Measurements from ENCODE around the gene DVL1. TPM values are rescaled to one million over a fixed set of nuclear protein-coding genes. Genes with fewer than 3 reads are reported as not detected.
"Not testable (repeated sequence)": the region's sequence is repeated elsewhere in the genome, so short reads cannot be mapped to it uniquely, and the experiment has no call there.

The DVL1 gene
- total RNA-seq, 1 experiment from 2014 or later = 95.9 TPM

DNA sequence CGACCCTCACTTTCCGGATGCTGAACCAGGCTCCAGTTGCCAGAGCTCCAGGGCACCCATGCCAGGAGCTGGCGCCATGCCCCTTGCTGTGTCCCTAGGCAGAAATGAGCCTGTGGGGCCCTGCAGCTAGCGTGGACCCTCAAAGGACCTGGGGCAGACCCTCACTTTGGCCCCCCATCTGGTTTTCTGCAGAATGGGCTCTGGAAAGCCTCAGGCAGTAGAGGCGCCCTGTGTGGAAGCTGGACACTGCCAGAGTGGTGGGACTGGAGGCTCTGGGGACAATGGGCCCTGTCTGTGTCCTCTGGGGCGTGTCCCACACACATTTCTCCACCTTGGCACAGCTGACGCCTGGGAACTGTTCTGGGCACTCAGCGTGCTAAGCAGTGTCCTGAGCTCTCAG lies 32.1 kb upstream of the DVL1 start:
- no peaks in the 10 kb centered on the region for H3K9me3 ChIP-seq (replicated peaks)
- no peaks in the 10 kb centered on the region for H3K27me3 ChIP-seq (replicated peaks)
- H3K36me3 ChIP-seq = peaks cover 30% of the 10 kb centered on the region
- no peak for DNase-seq (ENCODE audit: low read depth in 1 of 2, low spot score in 2 of 2)
- no peak overlapping the region for H3K27ac ChIP-seq
- no peak overlapping the region for H3K4me3 ChIP-seq
- H3K4me1 ChIP-seq (replicated peaks) = no peaks in the 10 kb centered on the region

DNA sequence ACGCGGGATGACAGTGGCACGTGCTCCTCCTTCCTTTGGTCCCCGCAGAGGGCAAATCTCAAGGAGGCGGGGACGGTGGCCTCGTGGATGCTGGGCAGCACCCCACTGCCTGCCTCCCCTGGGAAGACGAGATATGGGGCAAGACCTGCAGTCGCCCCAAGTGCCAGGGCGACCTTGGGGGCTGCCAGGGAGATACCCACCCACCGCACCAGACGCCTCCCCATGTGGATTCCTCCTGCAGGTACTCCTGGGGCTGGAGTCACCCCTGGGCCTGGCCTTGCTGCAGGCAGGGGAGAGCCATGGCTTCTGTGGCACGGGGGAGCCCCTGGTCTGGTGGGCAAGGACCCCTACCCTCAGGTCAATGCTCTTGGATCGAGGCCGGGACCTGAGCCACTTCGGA lies 31.6 kb upstream of the DVL1 start:
- DNase-seq (ENCODE audit: low read depth in 1 of 2, low spot score in 2 of 2) = no peak
- Histone ChIP-seq H3K27me3 (replicated peaks) (no peaks in the 10 kb centered on the region), H3K36me3 (peaks cover 30% of the 10 kb centered on the region)

DNA sequence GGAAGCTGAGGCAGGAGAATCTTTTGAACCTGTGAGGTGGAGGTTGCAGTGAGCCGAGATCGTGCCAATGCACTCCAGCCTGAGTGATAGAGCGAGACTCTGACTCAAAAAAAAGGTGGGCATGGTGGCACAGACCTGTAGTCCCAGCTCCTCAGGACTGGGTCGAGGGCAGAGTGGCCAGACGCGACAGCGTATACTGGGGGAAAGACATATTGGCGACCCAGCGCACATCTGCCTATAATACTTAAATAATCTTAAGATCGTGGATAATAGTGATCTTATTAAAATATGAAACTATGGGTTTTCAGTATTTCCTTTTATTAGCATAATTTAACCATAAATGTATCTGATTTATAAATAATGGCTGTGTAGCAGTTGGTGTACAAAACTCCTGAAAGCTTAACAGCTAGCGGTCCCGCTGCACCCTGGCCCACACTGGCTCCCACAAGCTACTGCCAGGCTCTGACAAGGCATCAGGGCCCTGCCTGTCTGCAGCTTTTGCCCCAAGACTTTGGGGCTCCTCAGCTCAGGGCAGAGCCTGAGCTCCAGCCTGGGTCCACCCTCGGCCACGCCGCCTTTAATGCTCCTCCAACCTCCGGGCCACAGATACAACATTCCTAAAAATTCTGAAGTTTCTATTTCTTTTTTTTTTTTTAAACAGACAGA lies 28.5 kb upstream of the DVL1 start:
- DNase-seq (ENCODE audit: low read depth in 1 of 2, low spot score in 2 of 2) = no peak
- Histone ChIP-seq H3K4me3 (no peak overlapping the region), H3K27ac (no peak overlapping the region), H3K4me1 (replicated peaks) (peaks cover 22% of the 10 kb centered on the region), H3K27me3 (replicated peaks) (no peaks in the 10 kb centered on the region), H3K9me3 (replicated peaks) (no peaks in the 10 kb centered on the region), H3K36me3 (peaks cover 45% of the 10 kb centered on the region)

More for the DNA sequence above, 31.6 kb upstream of the DVL1 start:
- Histone ChIP-seq H3K4me3 (no peak overlapping the region), H3K27ac (no peak overlapping the region), H3K9me3 (replicated peaks) (no peaks in the 10 kb centered on the region), H3K4me1 (replicated peaks) (peaks cover 3% of the 10 kb centered on the region)

DNA sequence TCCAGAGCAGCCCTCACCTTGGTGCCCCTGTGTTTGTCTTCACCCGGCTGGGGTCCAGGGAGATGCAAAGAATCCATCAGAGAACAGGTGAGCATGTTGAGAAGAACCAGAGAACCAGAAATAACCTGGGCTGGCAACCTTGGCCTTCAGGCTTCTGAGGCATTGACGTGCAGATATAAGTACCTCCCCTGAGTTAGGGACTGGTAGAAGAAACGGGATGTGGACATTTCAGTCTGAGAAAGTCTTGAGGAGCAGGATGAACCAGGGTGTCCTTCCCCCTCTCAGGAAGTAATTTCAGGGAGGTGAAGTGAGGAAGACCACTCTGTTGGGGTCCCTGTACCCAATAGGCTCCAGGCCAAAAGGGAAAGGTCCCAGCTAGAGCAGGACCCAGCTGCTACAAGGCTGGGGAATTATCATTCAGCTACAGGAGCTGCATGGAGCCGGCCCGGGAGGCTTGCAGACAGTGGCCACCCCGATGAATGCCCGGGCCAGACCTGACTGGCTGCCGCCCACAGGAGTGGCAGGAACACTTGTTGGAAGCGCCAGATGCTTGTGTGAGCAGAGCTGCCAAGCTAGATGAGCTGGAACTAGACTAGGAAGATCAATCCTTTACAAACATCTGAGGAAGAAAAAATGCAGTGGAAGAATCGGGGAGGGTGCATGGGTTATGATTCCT lies 27.5 kb upstream of the DVL1 start:
- DNase-seq (ENCODE audit: low read depth in 1 of 2, low spot score in 2 of 2) = no peak

DNA sequence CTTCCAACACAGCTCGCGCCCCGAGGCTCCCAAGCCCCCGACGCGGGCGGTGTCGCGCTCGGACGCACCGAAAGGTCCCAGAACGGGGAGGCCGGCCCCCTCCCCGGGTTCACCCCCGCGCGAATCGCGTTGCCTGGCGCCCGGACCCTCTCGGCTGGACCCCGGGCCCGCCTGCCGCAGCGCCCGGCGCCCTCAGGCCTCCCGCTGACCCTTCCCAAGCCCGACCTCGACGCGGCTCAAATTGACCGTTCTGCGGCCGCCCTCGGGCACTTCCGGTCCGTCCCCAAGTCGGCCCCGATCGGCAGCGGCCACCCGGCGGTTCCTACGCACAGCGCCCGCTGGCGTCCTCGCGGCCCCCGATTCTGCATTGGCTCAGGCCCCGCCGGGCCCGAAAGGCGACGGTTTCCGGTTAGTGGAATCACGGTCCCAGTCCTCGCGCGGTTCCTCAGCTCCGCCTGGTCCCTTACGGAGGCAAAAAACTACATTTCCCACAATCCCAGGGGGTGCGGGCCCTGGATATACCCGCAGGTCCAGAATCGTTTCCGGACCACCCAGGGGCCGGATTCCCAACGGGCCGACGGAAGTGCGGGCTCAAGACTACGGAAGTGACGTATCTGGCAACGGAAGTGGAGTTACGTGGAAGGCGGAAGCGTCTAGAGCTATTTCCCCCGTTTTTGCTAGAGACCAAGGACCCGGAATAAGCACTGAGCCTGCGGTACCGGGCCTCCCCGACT lies 25.9 kb upstream of the DVL1 start, which contains the start of gene AURKAIP1:
Gene AURKAIP1 (minus strand): TSS at position 279 of the 734 bp plus-strand sequence. CDS start 451 bp downstream, outside the sequence.
- H3K4me1 ChIP-seq (replicated peaks) = peaks cover 36% of the 10 kb centered on the region
- peak within 1 kb of the TSS; percentile 86 for H3K27ac ChIP-seq
- DNase-seq (ENCODE audit: low read depth in 1 of 2, low spot score in 2 of 2) = peak; percentile 98 to 100
- H3K36me3 ChIP-seq = peaks cover 54% of the 10 kb centered on the region
- no peaks in the 10 kb centered on the region for H3K27me3 ChIP-seq (replicated peaks)
- H3K4me3 ChIP-seq = peak within 1 kb of the TSS; percentile 88
- H3K9me3 ChIP-seq (replicated peaks) = no peaks in the 10 kb centered on the region

More for the DNA sequence above, 27.5 kb upstream of the DVL1 start:
- H3K4me3 ChIP-seq = no peak overlapping the region
- no peak overlapping the region for H3K27ac ChIP-seq
- H3K27me3 ChIP-seq (replicated peaks) = no peaks in the 10 kb centered on the region
- H3K36me3 ChIP-seq = peaks cover 52% of the 10 kb centered on the region
- no peaks in the 10 kb centered on the region for H3K9me3 ChIP-seq (replicated peaks)
- H3K4me1 ChIP-seq (replicated peaks) = peaks cover 32% of the 10 kb centered on the region

DNA sequence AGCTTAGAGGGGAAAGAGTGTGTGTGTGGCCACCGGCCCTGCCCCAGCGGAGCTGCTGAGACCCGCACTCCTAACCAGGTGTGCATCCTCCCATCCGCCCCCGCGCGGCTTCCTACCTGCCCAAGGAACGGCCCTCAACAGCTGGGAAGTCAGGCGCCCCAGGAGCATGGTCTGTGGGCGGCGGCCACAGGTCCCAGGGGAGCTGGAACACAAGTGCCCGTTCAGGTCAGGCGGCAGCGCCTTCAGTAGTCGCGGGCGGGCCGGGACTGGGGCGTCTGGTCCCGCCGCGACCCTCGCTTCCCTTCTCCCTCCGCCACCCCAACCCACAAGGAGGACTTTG lies 25.3 kb upstream of the DVL1 start:
- H3K27me3 ChIP-seq (replicated peaks) = no peaks in the 10 kb centered on the region
- H3K36me3 ChIP-seq = peaks cover 54% of the 10 kb centered on the region
- DNase-seq (ENCODE audit: low read depth in 1 of 2, low spot score in 2 of 2) = no peak
- peaks cover 36% of the 10 kb centered on the region for H3K4me1 ChIP-seq (replicated peaks)
- H3K9me3 ChIP-seq (replicated peaks) = no peaks in the 10 kb centered on the region
- peak overlapping the region; percentile 86 for H3K27ac ChIP-seq
- peak overlapping the region; percentile 88 for H3K4me3 ChIP-seq

DNA sequence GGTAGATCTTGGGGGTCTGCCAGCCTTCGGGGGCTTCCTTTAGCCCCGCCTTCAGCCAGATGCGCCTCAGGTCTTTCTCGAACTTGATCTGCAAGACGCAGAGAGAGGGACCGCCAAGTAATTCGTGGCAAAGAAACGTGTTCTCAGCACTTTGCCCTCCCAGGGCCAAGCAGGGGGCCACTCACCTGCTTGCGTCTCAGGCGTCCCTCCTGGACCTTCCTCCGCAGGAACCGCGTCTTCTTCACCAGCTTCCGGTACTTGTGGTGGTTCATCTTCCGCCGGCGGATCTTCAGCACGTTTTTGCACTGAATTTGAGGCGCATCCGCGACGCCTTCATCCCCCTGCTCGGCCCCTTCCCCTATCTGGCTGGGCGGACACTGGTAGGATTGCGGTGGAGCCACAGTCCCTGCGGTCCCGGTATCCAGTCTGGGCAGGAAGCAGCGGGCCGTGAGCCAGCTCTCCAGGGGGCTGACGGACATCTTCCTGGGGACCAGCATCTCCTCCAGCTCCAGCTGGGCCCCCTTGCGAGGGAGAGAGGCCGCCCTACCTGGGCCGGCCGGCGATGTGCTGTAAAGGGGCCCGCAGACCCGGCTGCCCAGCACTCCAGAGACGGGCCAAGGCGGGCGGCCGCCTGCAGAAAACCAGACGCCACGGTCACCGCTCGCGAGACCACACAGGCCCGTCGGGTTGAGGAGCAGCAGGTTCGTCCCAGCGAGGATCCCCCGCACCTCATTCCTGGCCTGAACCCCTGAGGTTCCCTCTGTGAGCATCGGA lies 24.8 kb upstream of the DVL1 start:
- no peak for DNase-seq (ENCODE audit: low read depth in 1 of 2, low spot score in 2 of 2)
- H3K27ac ChIP-seq = peak overlapping the region; percentile 86
- H3K27me3 ChIP-seq (replicated peaks) = no peaks in the 10 kb centered on the region
- peaks cover 54% of the 10 kb centered on the region for H3K36me3 ChIP-seq
- peak overlapping the region; percentile 88 for H3K4me3 ChIP-seq
- H3K4me1 ChIP-seq (replicated peaks) = peaks cover 36% of the 10 kb centered on the region
- no peaks in the 10 kb centered on the region for H3K9me3 ChIP-seq (replicated peaks)

DNA sequence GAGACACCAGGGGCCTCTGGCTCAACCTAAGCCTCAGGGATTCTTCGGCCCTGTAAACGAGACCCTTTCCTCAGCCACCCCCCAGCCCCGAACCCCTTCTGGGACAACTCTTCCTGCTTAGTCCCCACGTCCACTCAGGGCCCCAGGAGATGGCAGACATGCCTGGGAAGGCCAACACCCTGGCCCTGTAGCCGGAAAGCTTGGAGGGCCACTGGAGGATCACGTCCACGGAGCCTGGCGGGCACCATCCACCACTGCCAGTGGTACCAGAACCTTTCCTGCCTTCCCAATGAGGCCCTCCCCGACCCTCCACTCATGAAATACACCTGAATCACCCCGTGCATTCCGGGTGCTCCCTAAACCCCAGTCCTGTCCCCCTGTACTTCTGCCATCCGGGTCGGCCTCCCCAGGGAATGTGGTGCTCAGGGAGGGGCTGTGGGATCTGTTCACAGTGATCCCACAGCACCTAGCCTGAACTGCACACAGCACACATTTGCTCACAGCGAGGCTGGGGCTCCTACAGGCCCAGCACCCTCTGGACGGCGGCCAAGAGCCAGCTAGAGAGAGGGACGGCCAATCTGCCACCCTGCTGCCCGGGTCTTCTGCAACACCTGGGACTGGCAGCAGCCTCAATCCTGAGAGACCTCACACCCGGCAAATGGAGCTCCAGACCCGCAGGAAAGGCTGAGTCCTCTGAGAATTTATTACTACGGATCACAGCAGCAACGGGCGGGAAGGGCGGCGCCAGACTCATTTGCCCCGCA lies 24.0 kb upstream of the DVL1 start:
- Histone ChIP-seq H3K27me3 (replicated peaks) (no peaks in the 10 kb centered on the region), H3K9me3 (replicated peaks) (no peaks in the 10 kb centered on the region), H3K4me3 (peak overlapping the region; percentile 88; the same call in 1 of the 2 replicates), H3K4me1 (replicated peaks) (peaks cover 36% of the 10 kb centered on the region), H3K27ac (no peak overlapping the region), H3K36me3 (peaks cover 54% of the 10 kb centered on the region)
- DNase-seq (ENCODE audit: low read depth in 1 of 2, low spot score in 2 of 2) = no peak

DNA sequence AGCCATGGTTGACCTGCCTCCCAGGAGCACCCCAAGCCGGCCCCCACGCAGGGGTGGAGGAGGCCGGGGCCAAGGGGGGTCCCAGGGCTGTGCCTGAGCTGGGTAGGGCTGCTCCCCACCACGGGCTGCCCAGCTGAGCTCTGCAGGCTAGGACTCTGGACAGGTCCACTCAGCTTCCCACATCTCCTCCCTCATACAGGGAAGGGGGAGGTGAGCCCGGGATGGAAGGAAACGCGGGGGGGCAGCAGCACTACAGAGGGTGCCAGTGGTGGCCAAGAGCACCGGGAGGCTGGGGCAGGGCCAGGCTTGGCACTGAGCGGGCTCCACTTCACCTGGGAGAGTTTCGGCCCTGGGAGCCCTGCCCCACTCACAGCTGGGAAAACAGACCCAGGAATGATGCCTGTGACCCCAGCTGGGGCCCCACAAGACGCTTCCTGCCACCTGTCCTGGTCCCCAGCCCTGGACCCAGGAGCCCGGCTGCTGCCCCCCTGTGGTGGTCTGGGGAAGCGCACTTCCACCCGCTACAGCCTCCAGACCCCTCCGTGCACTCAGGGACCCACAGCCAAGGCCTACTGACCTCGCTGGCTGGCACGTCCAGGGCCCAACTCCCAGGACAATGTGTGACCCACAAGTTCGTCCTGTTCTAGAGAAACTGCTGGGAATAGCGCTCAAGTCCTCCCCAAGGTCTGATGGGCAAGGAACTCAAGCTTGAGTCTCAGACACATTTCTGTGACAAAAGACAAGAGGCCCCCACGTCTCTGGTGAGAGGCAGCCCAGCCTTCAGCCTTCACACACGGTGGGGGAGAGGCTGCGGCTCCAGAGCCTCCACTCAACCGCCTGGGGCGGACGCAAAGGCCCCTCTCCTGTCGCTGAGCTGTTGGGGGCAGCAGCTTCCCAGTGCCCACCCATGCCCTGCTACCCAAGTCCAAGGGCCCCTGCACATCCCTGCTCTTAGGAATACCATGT lies 22.8 kb upstream of the DVL1 start:
- H3K4me1 ChIP-seq (replicated peaks) = peaks cover 36% of the 10 kb centered on the region
- peaks cover 4% of the 10 kb centered on the region; the same call in 1 of the 2 replicates for H3K9me3 ChIP-seq (replicated peaks)
- H3K27me3 ChIP-seq (replicated peaks) = no peaks in the 10 kb centered on the region
- DNase-seq (ENCODE audit: low read depth in 1 of 2, low spot score in 2 of 2) = peak; percentile 73 to 79
- peaks cover 54% of the 10 kb centered on the region for H3K36me3 ChIP-seq
- no peak overlapping the region for H3K27ac ChIP-seq
- peak overlapping the region; percentile 12; the same call in 1 of the 2 replicates for H3K4me3 ChIP-seq

DNA sequence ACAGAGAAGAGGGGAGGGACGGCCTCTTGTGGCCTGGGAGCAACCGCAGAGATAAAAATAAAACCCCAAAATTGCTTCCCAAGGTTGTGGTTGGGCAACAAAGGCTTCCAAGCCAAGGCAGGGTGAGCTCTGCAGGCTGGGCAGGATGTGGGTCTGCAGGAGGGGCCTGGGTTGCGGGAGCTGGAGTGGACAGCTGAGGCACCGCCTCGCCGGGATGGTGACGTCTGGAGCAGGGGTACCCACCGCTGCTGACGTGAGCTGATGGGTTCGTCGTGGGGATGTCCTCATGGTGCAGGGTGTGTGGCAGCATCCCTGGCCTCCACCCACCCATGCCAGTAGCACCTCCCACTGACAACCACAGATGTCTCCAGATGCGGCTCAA lies 22.1 kb upstream of the DVL1 start:
- Histone ChIP-seq H3K36me3 (peaks cover 52% of the 10 kb centered on the region), H3K9me3 (replicated peaks) (peaks cover 7% of the 10 kb centered on the region), H3K4me3 (no peak overlapping the region), H3K27ac (no peak overlapping the region), H3K4me1 (replicated peaks) (peaks cover 36% of the 10 kb centered on the region), H3K27me3 (replicated peaks) (no peaks in the 10 kb centered on the region)
- DNase-seq (ENCODE audit: low read depth in 1 of 2, low spot score in 2 of 2) = no peak

DNA sequence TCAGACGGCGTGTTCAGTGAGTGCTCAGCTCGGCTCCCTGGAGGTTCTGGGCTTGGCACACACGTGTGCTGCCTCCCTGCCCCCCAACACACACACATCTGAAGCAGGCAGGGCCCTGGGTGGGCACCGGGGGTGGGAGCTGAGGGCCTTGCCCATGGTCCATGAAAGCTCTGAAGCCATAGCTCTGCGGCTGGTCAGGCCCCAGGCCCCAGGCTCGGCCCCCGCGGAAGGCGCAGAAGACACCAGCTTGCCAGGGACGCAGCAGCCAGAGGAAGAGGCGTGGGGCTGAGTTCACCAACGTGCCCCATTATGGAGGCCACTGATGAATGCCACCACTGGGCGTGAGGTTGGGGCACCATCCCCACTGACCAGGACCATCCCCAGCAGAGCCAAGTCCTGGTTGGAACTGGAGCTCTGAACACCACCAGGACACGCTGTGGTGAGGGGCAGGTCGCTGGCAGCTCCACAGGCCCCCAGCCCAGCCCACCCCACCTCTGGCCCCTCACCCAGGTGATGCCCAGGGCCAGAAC lies 21.6 kb upstream of the DVL1 start:
- H3K27ac ChIP-seq = no peak overlapping the region
- peaks cover 32% of the 10 kb centered on the region for H3K4me1 ChIP-seq (replicated peaks)
- no peak for DNase-seq (ENCODE audit: low read depth in 1 of 2, low spot score in 2 of 2)
- no peak overlapping the region for H3K4me3 ChIP-seq
- H3K36me3 ChIP-seq = peaks cover 47% of the 10 kb centered on the region
- peaks cover 12% of the 10 kb centered on the region for H3K9me3 ChIP-seq (replicated peaks)
- no peaks in the 10 kb centered on the region for H3K27me3 ChIP-seq (replicated peaks)

DNA sequence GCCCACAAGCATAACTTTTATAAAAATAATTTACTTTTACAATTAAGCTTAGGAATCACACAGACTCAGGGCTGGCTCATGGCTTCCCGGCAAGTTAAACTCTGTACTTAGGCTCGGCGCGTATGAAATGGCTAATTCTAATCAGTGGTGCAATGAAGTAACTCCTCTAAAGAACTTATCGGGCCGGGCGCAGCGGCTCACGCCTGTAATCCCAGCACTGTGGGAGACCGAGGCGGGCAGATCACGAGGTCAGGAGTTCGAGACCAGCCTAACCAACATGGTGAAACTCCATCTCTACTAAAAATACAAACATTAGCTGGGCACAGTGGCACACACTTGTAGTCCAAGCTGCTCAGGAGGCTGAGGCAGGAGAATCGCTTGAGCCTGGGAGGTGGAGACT lies 20.9 kb upstream of the DVL1 start:
- Histone ChIP-seq H3K36me3 (peaks cover 45% of the 10 kb centered on the region), H3K9me3 (replicated peaks) (peaks cover 12% of the 10 kb centered on the region), H3K4me1 (replicated peaks) (peaks cover 29% of the 10 kb centered on the region)
- not testable (repeated sequence) for H3K27ac ChIP-seq; H3K27me3 ChIP-seq (replicated peaks); DNase-seq (ENCODE audit: low read depth in 1 of 2, low spot score in 2 of 2); H3K4me3 ChIP-seq
